ENCODE data around the gene PALM.

DNA sequence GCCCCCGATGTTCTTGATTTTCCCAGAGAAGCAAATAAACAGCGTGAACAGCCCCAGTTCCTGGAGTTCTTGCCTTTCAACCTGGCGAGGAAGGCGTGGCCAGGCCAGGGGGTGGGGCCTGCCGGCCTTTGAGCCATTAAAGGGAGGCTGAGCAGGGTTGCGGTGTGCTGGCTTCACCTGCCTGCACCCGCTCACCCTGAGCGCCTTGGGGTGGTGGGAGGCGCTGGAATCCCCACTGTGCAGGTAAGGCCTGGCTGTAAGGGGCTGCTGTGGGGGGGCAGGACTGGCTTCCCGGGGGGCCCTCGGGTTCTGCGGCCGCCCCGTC, 39.5 kb downstream of the PALM start:
- TF ChIP-seq, protein P1, sequence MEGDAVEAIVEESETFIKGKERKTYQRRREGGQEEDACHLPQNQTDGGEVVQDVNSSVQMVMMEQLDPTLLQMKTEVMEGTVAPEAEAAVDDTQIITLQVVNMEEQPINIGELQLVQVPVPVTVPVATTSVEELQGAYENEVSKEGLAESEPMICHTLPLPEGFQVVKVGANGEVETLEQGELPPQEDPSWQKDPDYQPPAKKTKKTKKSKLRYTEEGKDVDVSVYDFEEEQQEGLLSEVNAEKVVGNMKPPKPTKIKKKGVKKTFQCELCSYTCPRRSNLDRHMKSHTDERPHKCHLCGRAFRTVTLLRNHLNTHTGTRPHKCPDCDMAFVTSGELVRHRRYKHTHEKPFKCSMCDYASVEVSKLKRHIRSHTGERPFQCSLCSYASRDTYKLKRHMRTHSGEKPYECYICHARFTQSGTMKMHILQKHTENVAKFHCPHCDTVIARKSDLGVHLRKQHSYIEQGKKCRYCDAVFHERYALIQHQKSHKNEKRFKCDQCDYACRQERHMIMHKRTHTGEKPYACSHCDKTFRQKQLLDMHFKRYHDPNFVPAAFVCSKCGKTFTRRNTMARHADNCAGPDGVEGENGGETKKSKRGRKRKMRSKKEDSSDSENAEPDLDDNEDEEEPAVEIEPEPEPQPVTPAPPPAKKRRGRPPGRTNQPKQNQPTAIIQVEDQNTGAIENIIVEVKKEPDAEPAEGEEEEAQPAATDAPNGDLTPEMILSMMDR (conservative IDR thresholded peaks at IDR 0.05; ENCODE audit: low read depth, low read length) = no peak
- no peak for TF ChIP-seq EZH2 (IDR thresholded peaks at IDR 0.05; ENCODE audit: borderline replicate concordance, low read depth, low read length, poor library complexity, severe bottlenecking)
